HepG2 (cell line): ENCODE measurements around the gene MVP. TPM values are rescaled to one million over a fixed set of nuclear protein-coding genes. Genes with fewer than 3 reads are reported as not detected.

Experiments used
- ATRX ChIP-seq: sonication (generic); formaldehyde crosslinking; IDR thresholded peaks from 2 replicates; pipeline ENCODE4 v1.4.0; 2020; ENCODE audit warnings: missing genetic modification reagents, borderline replicate concordance
- BCLAF1 ChIP-seq: fragments of 450-650 bp; IDR thresholded peaks from 2 replicates; pipeline ENCODE4 v1.6.1; 2017; ENCODE audit warnings: mild to moderate bottlenecking
- CBFB ChIP-seq: sonication (generic); formaldehyde crosslinking; IDR thresholded peaks from 2 replicates; pipeline ENCODE4 v1.4.0; 2020; ENCODE audit warnings: missing genetic modification reagents
- HES4 ChIP-seq: sonication (generic); formaldehyde crosslinking; IDR thresholded peaks from 2 replicates; pipeline ENCODE4 v1.9.0; 2021; ENCODE audit warnings: mild to moderate bottlenecking, missing genetic modification reagents, borderline replicate concordance
- HOMEZ ChIP-seq: IDR thresholded peaks from 2 replicates; pipeline ENCODE4 v1.6.1; 2016; ENCODE audit warnings: low read depth
- KLF15 ChIP-seq: sonication (generic); formaldehyde crosslinking; IDR thresholded peaks from 2 replicates; pipeline ENCODE4 v1.8.1; 2023; ENCODE audit warnings: borderline replicate concordance, mild to moderate bottlenecking, inconsistent platforms, missing genetic modification reagents, mixed read lengths
- MAFF ChIP-seq: IDR thresholded peaks from 2 replicates; pipeline ENCODE4 v1.6.1; 2011; ENCODE audit warnings: low read depth, low read length, improper control_type of control experiment
- MBD4 ChIP-seq: IDR thresholded peaks from 2 replicates; pipeline ENCODE4 v1.6.1; 2012; ENCODE audit warnings: low read length, inconsistent platforms, borderline replicate concordance
- NR2F1 ChIP-seq, 2 experiments: fragments of 450-650 bp in 1 of 2; formaldehyde crosslinking in 1 of 2; IDR thresholded peaks; 2 replicates each; pipeline versions ENCODE4 v1.5.0 to v1.6.1; 2016 to 2020; ENCODE audit warnings: mild to moderate bottlenecking in 1 of 2, missing compliant biosample characterization in 1 of 2, missing genetic modification reagents in 1 of 2, moderate library complexity in 1 of 2
- REST ChIP-seq, 2 experiments: IDR thresholded peaks; 2 replicates each; pipeline ENCODE4 v1.6.1; 2011 to 2012; ENCODE audit warnings: low read length in 2 of 2, borderline replicate concordance in 1 of 2, low read depth in 1 of 2, mild to moderate bottlenecking in 1 of 2, moderate library complexity in 1 of 2
- SKIL ChIP-seq: sonication (generic); formaldehyde crosslinking; IDR thresholded peaks from 2 replicates; pipeline ENCODE4 v1.8.0; 2022; ENCODE audit warnings: missing genetic modification reagents, mild to moderate bottlenecking, moderate library complexity, borderline replicate concordance
- SRSF1 ChIP-seq: fragments of 200-400 bp; formaldehyde crosslinking; optimal IDR thresholded peaks from 2 replicates; pipeline ENCODE3; 2017; ENCODE audit warnings: mild to moderate bottlenecking, low read depth, low read length, moderate library complexity
- ZBTB26 ChIP-seq: IDR thresholded peaks from 2 replicates; pipeline ENCODE4 v1.6.1; 2016; ENCODE audit warnings: missing compliant biosample characterization, missing genetic modification reagents, borderline replicate concordance
- ZNF251 ChIP-seq: sonication (generic); formaldehyde crosslinking; IDR thresholded peaks from 2 replicates; pipeline ENCODE4 v1.9.0; 2021; ENCODE audit warnings: mild to moderate bottlenecking, missing genetic modification reagents
- ZNF282 ChIP-seq: fragments of 450-650 bp; IDR thresholded peaks from 2 replicates; pipeline ENCODE4 v1.6.1; 2018; ENCODE audit not compliant: partially characterized antibody
- ZNF530 ChIP-seq: sonication (generic); formaldehyde crosslinking; IDR thresholded peaks from 2 replicates; pipeline ENCODE4 v1.5.0; 2020; ENCODE audit warnings: low read depth, mild to moderate bottlenecking, missing genetic modification reagents
- polyA plus RNA-seq, 8 experiments: library from polyadenylated mRNA; depleted of rRNA in 3 of 8; stranded (reverse) in 7 of 8; unstranded in 1 of 8; fragments of >200 nt; fragmentation: Illumina TruSeq in 4 of 8; extraction: Trizol in 4 of 8; gene quantifications; 2 replicates each; pipeline versions ENCODE4 v1.2.1 to v1.2.3, GENCODE V29; 2011 to 2016; ENCODE audit warnings: low read depth in 4 of 8, missing spikeins in 1 of 8, mixed read lengths in 1 of 8; ENCODE audit not compliant: insufficient read depth in 1 of 8
- total RNA-seq, 5 experiments: library from RNA; depleted of rRNA; stranded (reverse); fragments of >200 nt; fragmentation: Illumina TruSeq; extraction: Trizol; gene quantifications; 2 replicates each; pipeline ENCODE4 v1.2.3, GENCODE V29; 2016; ENCODE audit warnings: low read depth in 1 of 5

The MVP gene
- total and polyA plus RNA-seq, 2 of the 13 experiments (the other 11 are each of a cell fraction or from before 2014, with no cell fraction given) = 22.9 to 43.5 TPM

GRCh38 chr16:29807426-29808218 is 12.6 kb upstream of the MVP start (continued):
- no peak for TF ChIP-seq HOMEZ
- peak; percentile 98 for TF ChIP-seq ZNF251 (CRISPR knock-in tag)
- TF ChIP-seq BCLAF1 = no peak
- peak; percentile 92 for TF ChIP-seq ZBTB26
- peak; percentile 94 for TF ChIP-seq SKIL
- TF ChIP-seq ZNF282 = no peak
- TF ChIP-seq KLF15 (CRISPR knock-in tag) = peak; percentile 97; the same call in 1 of the 2 replicates
- no peak for TF ChIP-seq REST (IDR thresholded peaks at IDR 0.05; ENCODE audit: borderline replicate concordance in 1 of 2, low read depth in 1 of 2, low read length in 2 of 2)
- TF ChIP-seq ZNF530 (CRISPR knock-in tag) = peak; percentile 97
- peak in 1 of 2 experiments; percentile 4; a peak in 1 of 4 replicates for TF ChIP-seq NR2F1 (CRISPR knock-in tag; IDR thresholded peaks at IDR 0.05)
- peak; percentile 51 for TF ChIP-seq SRSF1
- TF ChIP-seq MBD4 = no peak
- peak; percentile 18 for TF ChIP-seq CBFB (CRISPR knock-in tag)
- peak; percentile 100 for TF ChIP-seq HES4
- peak; percentile 93; the same call in 1 of the 2 replicates for TF ChIP-seq ATRX (CRISPR knock-in tag)
- no peak; the same call in 1 of the 2 replicates for TF ChIP-seq MAFF
